ENCODE results near the gene TMEM115. TPM values are rescaled to one million over a fixed set of nuclear protein-coding genes. Genes with fewer than 3 reads are reported as not detected.
A peak's percentile ranks its signal among the peaks of the same experiment; 100 is the strongest.

Gene TMEM115
- total and polyA plus RNA-seq, 2 of the 13 experiments (the other 11 are each of a cell fraction or from before 2014, with no cell fraction given), result 22.1 to 30.7 TPM

GRCh38 chr3:50388016-50388719 is 28.8 kb upstream of the TMEM115 start:
- Histone ChIP-seq H3K9ac (ENCODE audit: insufficient read depth, low read depth, low read length) (no peak overlapping the region), H3K36me3 (replicated peaks in 1 of 2; ENCODE audit: control insufficient read depth in 1 of 2, insufficient read depth in 2 of 2, low read length in 2 of 2) (no peaks in the 10 kb centered on the region), H3K27me3 (ENCODE audit: control insufficient read depth in 1 of 2, insufficient read depth in 2 of 2, low read length in 2 of 2) (peaks cover 12 to 72% of the 10 kb centered on the region in 2 experiments), H2AFZ (ENCODE audit: low read length) (no peak overlapping the region), H3K4me1 (ENCODE audit: insufficient read depth, low read length) (peaks cover 9% of the 10 kb centered on the region), H3K4me3 (replicated peaks in 1 of 3; ENCODE audit: insufficient read depth in 1 of 3, low read depth in 2 of 3, low read length in 3 of 3) (no peak overlapping the region), H3K9me3 (ENCODE audit: low read length) (no peaks in the 10 kb centered on the region), H4K20me1 (ENCODE audit: insufficient read depth, low read length) (no peaks in the 10 kb centered on the region), H3K79me2 (ENCODE audit: insufficient read depth, low read length) (no peaks in the 10 kb centered on the region), H3K4me2 (ENCODE audit: low read depth, low read length) (no peak overlapping the region), H3K27ac (ENCODE audit: extremely low read length, insufficient read depth, low read length) (no peak overlapping the region)
- intact Hi-C loops (cut with micrococcal nuclease; ENCODE audit: unreplicated experiment), result loop anchor here (1.0 kb wide), 1 partner anchor 41 kb away; no protein-coding TSS in a partner anchor
- BruUV-seq (replicated peaks), result no TSS peak
- ATAC-seq (peak; percentile 86), DNase-seq (ENCODE audit: low spot score) (no peak), FAIRE-seq (no peak)
- in situ Hi-C loops (cut with HindIII; ENCODE audit: extremely low pct_ligation_motif_present, low pct_unique_long_range_greater_than_20kb), result no loop called here
- 51% methylated on average over 6 of the region's 25 CpGs for WGBS (ENCODE audit: low lambda C conversion rate)
- POLR2A ChIA-PET, result no interaction called here
- CTCF ChIA-PET (ENCODE audit: low intra/inter-chr PET ratio, low total read pairs), result interaction anchor here (1.5 kb wide), 1 partner anchor 42 kb away, joined by 9 read pairs; the partner anchor contains the start of gene ZMYND10
- no peak for TF ChIP-seq ZNF784 (CRISPR knock-in tag; IDR thresholded peaks at IDR 0.05; ENCODE audit: borderline replicate concordance)
- no peak for TF ChIP-seq ZNF20 (CRISPR knock-in tag; IDR thresholded peaks at IDR 0.05)
- peak; percentile 53; the same call in 1 of the 2 replicates for TF ChIP-seq RAD21 (CRISPR knock-in tag; IDR thresholded peaks at IDR 0.05)
- TF ChIP-seq ATF4 (CRISPR knock-in tag; IDR thresholded peaks at IDR 0.05), result no peak
- TF ChIP-seq SMC3 (IDR thresholded peaks at IDR 0.05; ENCODE audit: low read length), result no peak; the same call in 1 of the 2 replicates
- no peak for TF ChIP-seq MED13 (CRISPR knock-in tag; IDR thresholded peaks at IDR 0.05)
- peak; percentile 14 for TF ChIP-seq XRCC5 (optimal IDR thresholded peaks at IDR 0.05; ENCODE audit: low read length)
- no peak for TF ChIP-seq RFXANK (CRISPR knock-in tag; IDR thresholded peaks at IDR 0.05)
- TF ChIP-seq ZNF572 (CRISPR knock-in tag; IDR thresholded peaks at IDR 0.05), result 0 out of 2 replicates have a peak, but pooled peaks have one; percentile 22
- no peak for TF ChIP-seq MAFK (conservative IDR thresholded peaks at IDR 0.05 in 1 of 2, IDR thresholded peaks at IDR 0.05 in 1 of 2; ENCODE audit: low read length in 2 of 2)
- TF ChIP-seq ETV6 (CRISPR knock-in tag; conservative IDR thresholded peaks at IDR 0.05), result no peak
- TF ChIP-seq ZNF510 (CRISPR knock-in tag; IDR thresholded peaks at IDR 0.05; ENCODE audit: low read depth), result no peak
- TF ChIP-seq JUN (CRISPR knock-in tag; IDR thresholded peaks at IDR 0.05), result no peak
- no peak for TF ChIP-seq RXRB (CRISPR knock-in tag; IDR thresholded peaks at IDR 0.05; ENCODE audit: borderline replicate concordance)
- TF ChIP-seq ZNF687 (CRISPR knock-in tag; IDR thresholded peaks at IDR 0.05), result 0 out of 2 replicates have a peak, but pooled peaks have one; percentile 14
- TF ChIP-seq HOXA3 (CRISPR knock-in tag; IDR thresholded peaks at IDR 0.05), result no peak
- no peak for TF ChIP-seq MTF2 (CRISPR knock-in tag; IDR thresholded peaks at IDR 0.05; ENCODE audit: borderline replicate concordance)
- TF ChIP-seq TCF12 (IDR thresholded peaks at IDR 0.05), result no peak
- TF ChIP-seq TCF12 (CRISPR knock-in tag; IDR thresholded peaks at IDR 0.05), result no peak
- no peak for TF ChIP-seq PLRG1 (conservative IDR thresholded peaks at IDR 0.05)
- TF ChIP-seq ZNF354B (CRISPR knock-in tag; IDR thresholded peaks at IDR 0.05), result no peak

All from HepG2 (cell line).